NCI-H510A (cell line): ENCODE data around the gene PIGP.
"Not testable (repeated sequence)": the region's sequence is repeated elsewhere in the genome, so short reads cannot be mapped to it uniquely, and the experiment has no call there.

Experiments
- DNase-seq: peaks from one replicate; lab custom pipeline; 2025; lab: John Stamatoyannopoulos, UW

PIGP gene

DNA sequence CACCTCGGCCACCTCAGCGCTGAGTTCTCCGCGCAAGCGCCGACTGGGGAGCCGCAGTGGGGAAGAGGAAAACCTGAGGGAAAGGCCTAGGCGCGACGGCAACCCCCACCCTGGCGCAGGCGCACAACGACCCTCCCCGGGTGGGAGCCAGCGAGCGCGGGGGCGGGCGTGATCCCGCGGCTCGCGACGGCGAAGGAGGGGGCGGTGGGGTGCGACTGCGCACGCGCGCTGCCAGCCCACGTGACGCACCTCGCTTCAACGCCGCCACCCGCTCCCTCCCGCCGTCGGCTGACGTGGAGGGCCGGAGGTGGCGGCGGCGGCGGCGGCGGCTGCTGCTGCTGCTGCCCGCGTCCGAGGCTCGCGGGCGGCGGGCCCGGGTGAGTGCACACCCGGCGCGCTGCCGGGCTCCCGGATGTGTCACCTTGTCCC is at the start of gene PIGP, which contains the start of gene TTC3:
Gene PIGP, minus strand, starts transcription at position 84 of the 429 bp plus-strand sequence. CDS start 556 bp downstream, outside the sequence.
Gene TTC3, plus strand, starts transcription at position 267 of the 429 bp plus-strand sequence. CDS start 14,004 bp downstream, outside the sequence.
- DNase-seq, result peak; percentile 86

DNA sequence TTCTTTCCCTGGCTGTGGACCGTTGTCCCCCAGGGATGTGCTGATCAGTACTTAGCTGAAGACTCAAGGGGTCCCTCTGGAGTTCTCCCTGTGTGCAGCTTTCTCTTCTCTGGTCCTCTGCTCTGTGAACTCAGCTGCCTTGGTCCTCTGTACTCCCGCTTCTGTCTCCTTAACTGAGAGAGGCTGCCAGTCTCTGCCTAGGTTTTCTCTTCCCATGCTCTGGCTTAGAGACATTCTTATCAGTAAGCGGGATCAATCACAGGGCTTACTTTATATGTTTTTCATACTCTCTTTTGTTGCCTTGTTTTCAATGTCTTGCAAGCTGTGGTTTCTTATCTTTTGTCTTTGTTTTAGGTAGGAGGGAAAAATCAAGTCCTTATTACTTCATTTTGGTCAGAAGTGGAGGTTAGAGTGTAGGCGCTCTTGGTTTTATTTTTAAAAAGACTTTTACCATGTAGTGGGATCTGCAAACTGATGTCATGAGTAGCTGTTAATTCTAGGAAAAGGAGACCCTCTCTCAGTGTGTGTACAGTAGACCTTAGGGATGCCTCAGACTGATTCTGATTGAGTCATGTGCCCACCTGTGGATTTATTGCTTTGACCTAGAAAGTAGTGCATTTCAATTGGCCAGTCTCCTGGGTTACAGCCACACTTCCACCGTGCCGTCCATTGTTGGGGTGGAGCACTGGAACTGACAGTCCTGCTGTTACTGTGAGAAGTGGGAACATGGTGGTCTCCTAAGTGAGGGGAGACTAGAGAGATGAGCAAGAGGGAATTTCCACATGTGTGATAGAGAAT is 46.7 kb upstream of the PIGP start:
- no peak for DNase-seq

DNA sequence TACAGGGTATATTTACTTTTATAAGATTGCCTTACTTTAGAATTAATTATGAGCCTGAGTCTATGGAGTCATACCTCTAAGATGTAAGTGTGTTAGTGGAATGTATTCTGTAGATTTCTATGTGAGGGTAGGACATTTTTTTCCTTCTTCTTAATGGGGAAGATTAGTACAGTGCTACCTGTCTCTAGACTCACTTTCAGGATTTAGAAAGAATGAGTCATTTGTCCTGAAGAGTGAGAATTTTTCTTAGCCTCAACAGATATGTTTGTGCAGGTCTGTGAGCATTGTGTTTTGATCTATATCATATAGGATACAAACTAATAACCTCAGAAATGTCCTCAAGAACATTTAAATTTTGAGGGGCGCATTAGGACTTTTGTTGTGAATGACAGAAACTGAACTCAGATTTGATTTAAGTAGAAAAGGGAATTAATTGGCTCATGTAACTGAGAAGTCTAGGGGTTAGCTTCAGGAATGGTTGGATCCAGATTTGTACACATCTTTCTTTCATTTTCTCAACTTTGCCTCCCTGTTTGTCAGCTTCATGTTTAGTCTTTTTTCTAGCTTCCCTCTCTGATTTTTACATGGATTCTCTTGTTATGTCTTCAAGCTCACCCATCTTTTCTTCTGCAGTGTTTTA is 45.4 kb upstream of the PIGP start:
- no peak for DNase-seq

DNA sequence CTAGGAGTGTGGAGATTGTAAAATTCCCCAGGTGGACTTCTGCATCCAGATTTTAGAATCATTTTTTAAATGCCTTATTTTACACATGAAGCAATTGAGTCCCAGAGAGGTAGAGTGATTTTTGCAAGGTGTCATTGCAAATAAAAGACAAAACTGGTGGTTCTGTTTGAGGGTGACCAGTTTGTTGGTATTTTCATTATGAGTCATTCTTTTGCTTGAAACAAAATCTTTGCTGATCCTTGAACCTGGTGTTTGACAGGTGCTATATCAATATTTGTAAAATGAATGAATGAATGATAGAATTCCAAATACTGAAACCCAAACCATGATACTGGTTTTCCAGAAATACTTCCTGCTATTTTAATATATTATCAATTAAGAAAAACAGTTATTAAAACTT is 44.3 kb upstream of the PIGP start:
- DNase-seq, result no peak

DNA sequence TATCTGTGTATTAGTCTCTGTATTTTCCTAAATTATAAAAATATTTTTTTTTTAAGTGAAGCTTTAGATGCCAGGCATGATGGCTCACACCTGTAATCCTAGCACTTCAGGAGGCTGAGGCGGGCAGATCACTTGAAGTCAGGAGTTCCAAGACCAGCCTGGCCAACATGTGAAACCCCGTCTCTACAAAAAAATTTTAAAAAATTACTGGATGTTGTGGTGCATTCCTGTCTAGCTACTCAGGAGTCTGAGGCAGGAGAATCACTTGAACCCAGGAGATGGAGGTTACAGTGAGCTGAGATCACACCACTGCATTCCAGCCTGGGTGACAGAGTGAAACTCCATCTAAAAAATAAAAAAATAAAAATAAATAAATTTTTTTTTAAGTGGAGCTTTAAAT is 43.6 kb upstream of the PIGP start:
- not testable (repeated sequence) for DNase-seq

DNA sequence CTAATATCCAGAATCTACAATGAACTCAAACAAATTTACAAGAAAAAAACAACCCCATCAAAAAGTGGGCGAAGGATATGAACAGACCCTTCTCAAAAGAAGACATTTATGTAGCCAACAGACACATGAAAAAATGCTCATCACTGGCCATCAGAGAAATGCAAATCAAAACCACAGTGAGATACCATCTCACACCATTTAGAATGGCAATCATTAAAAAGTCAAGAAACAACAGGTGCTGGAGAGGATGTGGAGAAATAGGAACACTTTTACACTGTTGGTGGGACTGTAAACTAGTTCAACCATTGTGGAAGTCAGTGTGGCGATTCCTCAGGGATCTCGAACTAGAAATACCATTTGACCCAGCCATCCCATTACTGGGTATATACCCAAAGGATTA is 41.4 kb upstream of the PIGP start:
- DNase-seq, result not testable (repeated sequence)

DNA sequence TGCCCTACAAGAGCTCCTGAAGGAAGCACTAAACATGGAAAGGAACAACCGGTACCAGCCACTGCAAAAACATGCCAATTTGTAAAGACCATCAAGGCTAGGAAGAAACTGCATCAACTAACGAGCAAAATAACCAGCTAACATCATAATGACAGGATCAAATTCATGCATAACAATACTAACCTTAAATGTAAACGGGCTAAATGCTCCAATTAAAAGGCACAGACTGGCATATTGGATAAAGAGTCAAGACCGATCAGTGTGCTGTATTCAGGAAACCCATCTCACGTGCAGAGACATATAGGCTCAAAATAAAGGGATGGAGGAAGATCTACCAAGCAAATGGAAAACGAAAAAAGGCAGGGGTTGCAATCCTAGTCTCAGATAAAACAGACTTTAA is 38.2 kb upstream of the PIGP start:
- DNase-seq, result not testable (repeated sequence)

DNA sequence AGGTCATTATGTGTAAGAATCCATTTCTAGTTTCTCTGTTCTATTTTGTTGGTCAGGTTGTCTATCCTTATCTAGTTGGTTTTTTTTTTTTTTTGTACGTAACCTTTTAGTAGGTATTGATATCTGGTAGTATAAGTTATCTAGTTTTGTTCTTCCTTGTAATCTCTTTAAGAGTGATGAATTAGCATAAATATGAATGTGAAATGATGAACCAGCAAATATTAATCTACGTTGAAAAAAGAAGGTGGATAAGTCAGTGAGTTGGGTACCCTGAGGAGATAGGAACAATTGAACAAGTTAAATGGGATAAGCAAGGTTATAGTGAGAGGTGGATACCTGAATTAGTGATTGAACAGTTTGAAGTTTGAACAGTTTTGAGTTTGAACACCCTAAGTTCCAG is 34.1 kb upstream of the PIGP start:
- DNase-seq, result no peak

DNA sequence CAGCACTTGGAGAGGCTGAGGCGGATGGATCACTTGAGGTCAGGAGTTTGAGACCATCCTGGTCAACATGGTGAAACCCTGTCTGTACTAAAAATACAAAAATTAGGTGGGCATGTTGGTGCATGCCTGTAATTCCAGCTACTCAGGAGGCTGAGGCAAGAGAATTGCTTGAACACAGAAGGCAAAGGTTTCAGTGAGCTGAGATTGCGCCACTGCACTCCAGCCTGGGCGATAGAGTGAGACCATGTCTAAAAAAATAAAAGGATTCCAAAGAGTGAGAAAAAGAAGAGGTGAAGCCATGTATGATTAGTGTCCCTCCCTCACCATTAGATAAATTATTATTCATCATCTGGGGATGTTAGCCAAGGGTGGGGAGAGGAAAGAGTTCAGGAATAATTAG is 29.9 kb upstream of the PIGP start:
- not testable (repeated sequence) for DNase-seq

DNA sequence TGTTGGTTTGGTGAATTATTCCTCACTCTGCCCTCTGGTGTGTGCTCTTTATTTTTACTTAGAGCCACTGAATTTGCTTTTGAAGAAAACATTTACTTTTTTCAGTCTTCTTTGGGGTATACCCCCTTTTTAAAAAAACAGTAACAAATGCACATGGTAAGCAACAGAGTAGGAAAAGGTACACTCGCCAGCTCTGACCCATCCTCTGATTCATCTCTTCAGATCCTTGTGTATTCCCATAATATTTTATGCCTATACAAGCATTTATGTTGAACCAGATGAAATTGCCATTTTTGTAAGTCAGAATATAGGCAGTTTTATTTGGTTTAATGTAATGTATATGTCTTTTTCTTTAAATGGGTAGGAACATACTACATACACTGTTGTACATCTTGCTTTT is 28.5 kb upstream of the PIGP start:
- DNase-seq, result no peak

DNA sequence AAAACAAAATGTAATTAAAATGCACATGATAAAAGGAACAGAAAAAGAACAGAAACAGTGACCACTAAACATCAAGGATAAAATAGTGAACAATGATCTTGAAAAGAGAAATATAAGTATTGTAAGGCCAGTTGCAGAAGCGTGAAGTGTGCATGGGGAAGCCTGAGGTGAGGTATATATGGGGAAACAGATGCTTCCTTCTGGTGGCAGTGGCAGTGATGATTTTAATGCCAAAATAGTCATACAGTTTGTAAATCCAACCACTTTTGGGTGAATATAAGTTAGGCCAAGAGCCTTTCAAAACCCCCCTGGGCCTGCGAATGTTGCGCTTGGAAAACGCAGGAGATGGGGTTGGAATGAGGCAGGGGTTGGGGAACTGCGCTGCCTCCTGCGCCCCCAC is 27.4 kb upstream of the PIGP start:
- DNase-seq, result no peak

DNA sequence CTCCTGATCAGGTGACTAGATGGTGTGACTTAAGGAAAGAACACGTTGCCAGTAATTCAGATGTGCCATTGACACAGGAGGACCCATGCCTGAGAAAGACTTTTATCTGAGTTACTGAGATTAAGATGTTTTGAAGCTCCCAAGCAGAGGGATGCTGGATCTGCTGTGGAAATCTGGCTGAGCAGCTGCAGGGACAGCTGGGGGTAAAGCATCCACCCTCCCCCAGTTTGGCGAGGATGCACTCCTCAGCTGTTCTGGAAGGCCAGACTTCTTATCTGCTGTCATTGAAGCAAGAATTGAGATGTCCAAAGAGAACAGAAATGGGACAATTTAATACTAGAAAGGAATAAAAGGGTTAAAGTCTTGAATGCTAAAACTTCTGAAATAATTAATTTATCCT is 25.9 kb upstream of the PIGP start:
- no peak for DNase-seq

DNA sequence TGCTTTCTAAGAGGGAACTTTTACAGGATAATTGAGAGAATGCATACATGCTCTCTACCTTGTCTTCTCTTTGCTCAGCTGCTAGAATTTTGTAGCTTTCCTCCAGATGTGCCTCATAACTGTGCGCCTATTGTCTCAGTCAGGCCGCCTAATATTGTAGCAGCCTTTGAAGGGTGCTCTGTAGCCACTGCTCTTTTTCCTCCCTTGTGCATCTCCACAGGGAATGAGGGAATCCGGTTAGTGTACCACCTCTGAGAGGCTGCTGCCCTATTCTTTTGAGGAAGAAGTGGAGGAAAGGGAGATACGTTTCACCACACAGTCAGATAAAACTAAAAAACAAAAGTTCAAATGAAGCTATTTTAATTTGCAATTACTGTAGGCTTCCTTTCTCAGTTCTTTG is 22.9 kb upstream of the PIGP start:
- DNase-seq, result no peak

DNA sequence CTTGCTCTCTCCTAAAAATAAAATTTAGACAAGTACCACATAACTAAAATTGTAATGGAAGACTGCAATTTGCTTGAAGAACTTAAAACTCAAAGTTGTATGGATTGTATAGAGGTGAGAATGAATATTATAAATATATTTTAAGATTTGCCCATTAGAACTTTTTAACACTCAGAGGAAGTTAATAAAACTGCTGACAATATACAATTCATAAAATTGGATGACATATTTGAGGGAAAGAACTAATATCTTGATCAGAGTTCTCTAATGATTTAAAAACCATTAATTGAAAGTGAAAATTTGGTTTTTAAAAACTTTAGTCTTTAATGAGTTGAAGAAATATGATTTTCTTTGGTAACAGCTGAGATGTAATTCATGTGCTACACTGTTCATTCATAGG is 21.1 kb upstream of the PIGP start:
- DNase-seq, result no peak

DNA sequence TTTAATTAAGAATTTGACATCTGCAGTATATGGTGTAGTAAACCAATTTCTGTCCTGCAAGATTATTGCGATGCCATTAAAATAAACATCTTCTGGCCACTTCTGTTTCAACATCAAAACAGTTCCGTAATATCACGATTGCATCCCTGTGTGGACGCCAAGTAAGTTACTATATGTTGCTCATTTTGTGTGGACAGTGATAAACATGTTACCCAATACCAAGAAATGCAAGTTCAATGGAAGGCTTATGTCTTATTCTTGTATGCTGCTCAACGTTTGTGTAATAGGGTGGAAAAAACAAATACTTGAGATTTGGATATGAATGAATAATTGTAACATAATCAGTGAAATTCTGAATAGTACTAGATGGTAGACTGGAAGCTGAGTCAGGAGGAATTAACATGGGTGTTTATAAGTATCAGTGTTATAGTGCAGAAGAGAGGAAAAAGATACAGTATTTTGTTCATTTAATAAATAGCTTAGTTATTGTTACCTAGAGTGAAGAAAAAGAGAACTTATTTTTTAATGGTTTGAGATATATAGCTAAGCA is 15.4 kb upstream of the PIGP start:
- no peak for DNase-seq

DNA sequence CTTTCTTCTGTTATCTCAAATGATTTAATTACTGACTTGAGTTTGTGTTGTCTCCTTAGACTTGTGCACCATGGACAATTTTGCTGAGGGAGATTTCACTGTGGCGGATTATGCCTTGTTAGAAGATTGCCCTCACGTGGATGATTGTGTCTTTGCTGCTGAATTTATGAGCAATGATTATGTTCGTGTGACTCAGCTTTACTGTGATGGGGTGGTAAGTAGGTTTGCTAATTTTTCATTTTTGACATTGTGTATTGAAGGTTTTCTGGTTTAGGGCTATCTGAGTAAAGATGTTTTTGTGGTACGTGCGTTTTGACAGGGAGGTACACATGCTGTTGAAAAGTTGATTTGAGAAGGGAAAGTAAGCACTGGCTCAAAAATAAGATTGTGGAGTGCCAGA is 14.3 kb upstream of the PIGP start:
- DNase-seq, result no peak

DNA sequence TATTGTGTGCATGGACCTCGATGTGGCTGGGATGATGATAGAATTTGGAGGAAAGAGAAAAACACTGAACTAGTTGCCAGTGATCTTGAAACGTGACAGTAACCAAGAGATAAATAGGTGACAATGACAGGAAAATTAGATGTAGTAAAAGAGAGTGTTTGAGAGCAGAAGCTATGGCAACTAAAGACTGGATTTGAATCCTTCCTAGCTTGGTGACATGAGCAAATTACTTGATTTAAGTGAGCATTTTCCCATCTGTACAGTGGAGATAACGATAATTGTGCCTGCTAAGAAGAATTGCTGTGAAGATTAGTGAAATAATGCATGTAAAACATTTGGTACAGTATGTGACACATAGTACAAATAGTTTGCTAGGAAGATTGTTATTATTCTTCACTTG is 12.9 kb upstream of the PIGP start:
- no peak for DNase-seq

DNA sequence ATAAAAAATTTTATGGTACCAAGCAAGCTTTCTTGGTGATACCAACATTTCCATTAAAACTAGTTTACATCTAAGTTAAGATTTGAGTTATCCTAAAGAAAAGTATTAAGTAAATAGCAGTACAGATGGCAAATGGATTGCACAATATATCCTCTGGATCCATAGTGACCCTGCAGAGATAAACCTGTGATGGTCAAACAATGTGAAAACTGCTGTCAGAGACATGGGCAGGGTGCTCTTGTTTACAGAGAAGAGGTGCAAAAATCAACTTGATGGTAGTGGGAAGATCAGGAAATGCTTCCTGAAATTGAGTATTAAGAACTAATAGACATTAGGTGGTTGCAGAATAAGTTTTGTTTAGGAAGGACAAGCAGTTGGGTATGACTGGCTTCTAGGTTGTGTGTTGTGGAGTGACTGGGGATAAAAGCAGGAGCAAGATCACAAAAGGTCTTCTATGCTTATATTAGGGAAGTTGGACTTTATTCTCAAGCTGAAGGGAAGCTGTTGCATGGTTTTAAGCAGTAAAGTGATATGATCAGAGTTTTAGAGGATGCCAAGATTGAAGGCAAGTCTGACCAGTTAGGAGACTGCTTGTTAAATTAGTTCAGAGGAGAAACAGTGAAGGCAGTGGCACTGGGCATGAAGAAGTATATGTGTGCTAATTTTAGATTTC is 10.1 kb upstream of the PIGP start:
- no peak for DNase-seq

DNA sequence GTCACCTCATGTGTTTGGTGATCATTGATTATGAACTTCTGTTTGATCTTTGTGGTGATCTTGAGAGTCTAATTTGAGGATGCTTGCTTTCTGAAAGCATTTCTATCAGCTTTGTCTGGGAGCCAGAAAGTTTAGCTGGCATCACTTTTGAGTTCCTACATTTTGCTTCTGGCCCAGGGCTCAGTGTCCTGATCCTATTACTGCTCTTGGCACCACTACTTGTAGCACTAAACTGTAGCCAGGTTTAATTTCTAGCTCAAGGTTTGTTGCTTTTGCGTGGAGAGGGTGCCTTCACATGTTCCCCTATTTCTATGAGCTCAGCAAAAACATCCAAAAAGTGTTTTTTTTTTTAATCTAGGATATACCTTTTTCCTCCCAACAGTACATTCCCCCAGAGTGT is 9.5 kb upstream of the PIGP start:
- no peak for DNase-seq

DNA sequence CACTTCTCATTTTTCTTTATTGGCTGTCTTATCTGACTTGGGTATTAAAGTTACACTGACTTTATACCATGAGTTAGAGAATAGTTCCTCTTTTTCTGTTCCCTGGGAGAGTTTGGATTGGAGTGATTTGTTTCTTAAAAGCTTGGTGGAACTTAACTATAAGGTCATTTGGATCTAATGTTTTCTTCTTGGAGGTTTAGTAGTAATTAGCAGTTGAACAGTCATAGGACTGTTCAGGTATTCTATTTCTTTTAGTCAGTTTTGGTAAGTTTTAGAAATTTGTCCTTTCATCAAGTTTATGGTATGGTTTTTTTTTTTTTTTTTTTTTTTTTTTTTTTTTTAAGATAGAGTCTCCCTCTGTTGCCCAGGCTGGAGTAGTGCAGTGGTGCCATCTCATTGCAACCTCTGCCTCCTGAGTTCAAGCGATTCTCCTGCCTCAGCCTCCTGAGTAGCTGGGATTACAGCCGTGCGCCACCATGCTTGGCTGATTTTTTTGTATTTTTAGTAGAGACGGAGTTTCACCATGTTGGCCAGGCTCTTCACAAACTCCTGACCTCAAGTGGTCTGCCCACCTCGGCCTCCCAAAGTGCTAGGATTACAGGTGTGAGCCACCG is 6.4 kb upstream of the PIGP start:
- DNase-seq, result no peak

DNA sequence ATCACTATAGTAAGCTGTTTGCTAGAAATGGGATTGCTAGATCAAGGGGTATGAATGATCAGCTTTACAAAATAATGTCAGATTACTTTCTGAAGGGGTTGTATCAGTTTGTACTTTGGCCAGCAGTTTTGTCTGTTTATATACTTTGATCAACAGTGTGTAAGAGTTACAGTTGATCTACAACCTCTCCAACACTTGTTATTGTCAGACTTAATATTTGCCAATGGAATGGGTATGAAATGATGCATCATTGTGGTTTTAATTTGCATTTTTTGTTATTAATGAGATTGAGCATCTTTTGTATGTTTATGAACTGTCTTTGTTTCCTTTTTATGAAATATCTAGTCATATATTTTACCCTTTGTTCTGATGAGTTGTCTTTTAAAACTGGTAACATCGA is 4.5 kb upstream of the PIGP start:
- no peak for DNase-seq
